Thyroid gland (tissue), 4 donors: ENCODE measurements around the gene ARHGEF28. TPM values are rescaled to one million over a fixed set of nuclear protein-coding genes. Genes with fewer than 3 reads are reported as not detected.

ENCODE experiments used
- DNase-seq, 2 donors: peaks; one replicate each; pipeline ENCODE4 v3.0.0-alpha.2; 2019
- H3K27ac ChIP-seq, 3 donors: fragments of 200-600 bp; sonication (generic); 1 replicate in 2 of 3; 2 replicates in 1 of 3; pipeline ENCODE4 v1.5.1; 2016 to 2019; ENCODE audit warnings: mild to moderate bottlenecking in 1 of 3, moderate library complexity in 1 of 3
- H3K27me3 ChIP-seq: fragments of 200-600 bp; sonication (generic); one replicate; pipeline ENCODE4 v1.5.1; 2019
- H3K36me3 ChIP-seq, 2 donors: fragments of 200-600 bp; sonication (generic); one replicate each; pipeline ENCODE4 v1.5.1; 2016 to 2019
- H3K4me1 ChIP-seq, 2 donors: fragments of 200-600 bp; sonication (generic); one replicate each; pipeline ENCODE4 v1.5.1; 2017 to 2019
- H3K4me3 ChIP-seq, 3 donors: fragments of 200-600 bp; sonication (generic); replicated peaks in 1 of 3; 1 replicate in 2 of 3; 2 replicates in 1 of 3; pipeline ENCODE4 v1.5.1; 2016; ENCODE audit warnings: mild to moderate bottlenecking in 1 of 3
- H3K9me3 ChIP-seq: fragments of 200-600 bp; sonication (generic); one replicate; pipeline ENCODE4 v1.5.1; 2017
- CTCF ChIP-seq, 6 experiments: fragments of 200-600 bp in 3 of 6; fragments of 450-650 bp in 3 of 6; sonication (generic) in 3 of 6; IDR thresholded peaks; one replicate each; pipeline ENCODE4 v1.5.1; 2016 to 2019; ENCODE audit warnings: antibody characterized with exemption in 6 of 6, mild to moderate bottlenecking in 2 of 6, inconsistent platforms in 1 of 6, moderate library complexity in 1 of 6
- POLR2A ChIP-seq, 2 donors: fragments of 450-650 bp; IDR thresholded peaks; one replicate each; pipeline ENCODE4 v1.6.1; 2017; ENCODE audit warnings: antibody characterized with exemption in 2 of 2, mild to moderate bottlenecking in 2 of 2, moderate library complexity in 1 of 2
- WGBS, 2 donors: methylation state at CpG; one replicate each; pipeline ENCODE4 v1.1.5; 2017; 5-methylcytosine and 5-hydroxymethylcytosine counted together
- intact Hi-C: fragments of 100-400 bp; cut with DNase I; formaldehyde crosslinking; loops from one replicate; pipeline ENCODE4 v1.15.1; 2023
- total RNA-seq, 4 donors: library from RNA; depleted of rRNA; stranded (reverse); fragments of >200 nt; gene quantifications; one replicate each; pipeline ENCODE4 v1.2.3, GENCODE V29; 2016

ARHGEF28 gene
- total RNA-seq, 4 donors from 2014 or later, result 43.6 to 58.8 (median 55.3) TPM

- Histone ChIP-seq H3K27me3 (no peaks in the 10 kb centered on the region), H3K36me3 (no peaks in the 10 kb centered on the region), H3K4me1 (peaks cover 0 to 9% of the 10 kb centered on the region in 2 donors), H3K4me3 (no peak overlapping the region), H3K9me3 (no peaks in the 10 kb centered on the region), H3K27ac (no peak overlapping the region)
- TF ChIP-seq POLR2A (IDR thresholded peaks at IDR 0.05) (no peak), CTCF (IDR thresholded peaks at IDR 0.05) (no peak)
- DNase-seq, result no peak
- intact Hi-C loops, result loop anchor here (2.0 kb wide), 1 partner anchor 201 kb away; no protein-coding TSS in a partner anchor
- 55 to 59% methylated on average over 4 of the region's 4 CpGs for WGBS, 2 donors
These were observed 34.1 kb upstream of the ARHGEF28 start for GRCh38 chr5:73591698-73592501.

- no peak for TF ChIP-seq POLR2A (IDR thresholded peaks at IDR 0.05)
- TF ChIP-seq CTCF (IDR thresholded peaks at IDR 0.05), result no peak
- WGBS, 2 donors, result 75 to 78% methylated on average over 1 of the region's 1 CpG
- H3K4me1 ChIP-seq, result peaks cover 0 to 5% of the 10 kb centered on the region in 2 donors
- no peaks in the 10 kb centered on the region for H3K27me3 ChIP-seq
- DNase-seq, result no peak
- no peaks in the 10 kb centered on the region for H3K9me3 ChIP-seq
- no peak overlapping the region for H3K4me3 ChIP-seq
- no peaks in the 10 kb centered on the region for H3K36me3 ChIP-seq
- H3K27ac ChIP-seq, result no peak overlapping the region
- intact Hi-C loops, result no loop called here
These were observed 33.4 kb upstream of the ARHGEF28 start for GRCh38 chr5:73592551-73592950.

- no peaks in the 10 kb centered on the region for H3K9me3 ChIP-seq
- no peak overlapping the region for H3K27ac ChIP-seq
- intact Hi-C loops, result no loop called here
- DNase-seq, result peak in 1 of 2 donors; percentile 10
- no peaks in the 10 kb centered on the region for H3K4me1 ChIP-seq
- no peak overlapping the region for H3K4me3 ChIP-seq
- TF ChIP-seq POLR2A (IDR thresholded peaks at IDR 0.05) (no peak), CTCF (IDR thresholded peaks at IDR 0.05) (peak in 4 of 6 experiments; percentile 14 to 51 (median 37))
- no peaks in the 10 kb centered on the region for H3K36me3 ChIP-seq
- H3K27me3 ChIP-seq, result no peaks in the 10 kb centered on the region
These were observed 29.2 kb upstream of the ARHGEF28 start for GRCh38 chr5:73596705-73597328.

GRCh38 chr5:73599380-73599779 lies 26.6 kb upstream of the ARHGEF28 start:
- Histone ChIP-seq H3K27ac (no peak overlapping the region), H3K36me3 (no peaks in the 10 kb centered on the region), H3K9me3 (no peaks in the 10 kb centered on the region), H3K4me3 (no peak overlapping the region), H3K27me3 (no peaks in the 10 kb centered on the region), H3K4me1 (no peaks in the 10 kb centered on the region)
- no peak for TF ChIP-seq POLR2A (IDR thresholded peaks at IDR 0.05)
- no peak for TF ChIP-seq CTCF (IDR thresholded peaks at IDR 0.05)
- intact Hi-C loops, result no loop called here
- no peak for DNase-seq
- WGBS, 2 donors, result 91% methylated on average over 3 of the region's 3 CpGs

- WGBS, 2 donors, result 89 to 90% methylated on average over 5 of the region's 5 CpGs
- intact Hi-C loops, result no loop called here
These were observed 22.0 kb upstream of the ARHGEF28 start for GRCh38 chr5:73603998-73604397.

More at GRCh38 chr5:73603998-73604397, 22.0 kb upstream of the ARHGEF28 start:
- Histone ChIP-seq H3K4me3 (no peak overlapping the region), H3K36me3 (no peaks in the 10 kb centered on the region), H3K4me1 (no peaks in the 10 kb centered on the region), H3K27me3 (no peaks in the 10 kb centered on the region), H3K27ac (no peak overlapping the region), H3K9me3 (no peaks in the 10 kb centered on the region)
- no peak for TF ChIP-seq CTCF (IDR thresholded peaks at IDR 0.05)
- no peak for TF ChIP-seq POLR2A (IDR thresholded peaks at IDR 0.05)
- no peak for DNase-seq
